HG03460 (cell line): ENCODE measurements around the gene CHCHD3.
"Not testable (repeated sequence)": the region's sequence is repeated elsewhere in the genome, so short reads cannot be mapped to it uniquely, and the experiment has no call there.

Experiments
- ATAC-seq: cut with Tn5 transposase; IDR thresholded peaks from one replicate; pipeline ENCODE4 v1.9.1; 2021; ENCODE audit not compliant: unreplicated experiment

The CHCHD3 gene

DNA sequence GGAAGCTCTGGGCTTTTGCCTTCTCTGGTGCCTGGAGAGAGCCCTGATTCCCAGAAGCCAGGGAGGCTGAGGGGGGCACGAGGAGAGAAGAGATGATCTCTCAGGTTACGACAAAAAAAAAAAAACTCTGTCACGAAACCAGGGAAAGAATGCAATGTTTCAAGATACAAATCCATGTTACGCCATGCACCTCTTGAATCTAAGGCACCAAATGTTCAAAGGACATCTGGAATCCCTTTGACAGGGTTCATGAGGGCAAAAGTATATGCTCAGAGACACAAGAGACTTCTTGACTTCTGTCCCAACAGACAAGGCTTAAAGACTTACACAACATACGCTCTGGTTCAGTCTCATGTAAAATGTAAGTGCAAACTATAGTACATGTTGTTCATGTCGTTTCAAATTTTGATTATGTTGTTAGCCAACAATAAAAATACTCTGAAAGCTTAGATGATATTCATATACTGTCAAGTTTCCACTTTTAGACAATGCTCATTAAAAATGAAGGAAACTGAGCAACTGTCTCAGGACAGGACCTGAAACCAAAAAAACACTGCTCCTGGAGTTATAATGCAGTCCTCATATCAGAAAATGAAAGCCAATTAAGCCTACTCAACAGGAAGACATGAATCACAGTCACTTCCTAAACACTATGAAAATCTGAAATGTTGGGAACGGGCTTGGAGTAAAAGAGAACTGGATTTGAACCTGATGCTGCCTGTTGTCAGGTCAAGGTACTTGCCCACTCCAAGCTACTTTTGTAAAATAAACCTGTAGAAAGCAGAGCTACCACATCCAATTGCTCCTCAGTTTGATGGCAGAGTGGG, 72.3 kb downstream of the CHCHD3 start:
- no peak for ATAC-seq

DNA sequence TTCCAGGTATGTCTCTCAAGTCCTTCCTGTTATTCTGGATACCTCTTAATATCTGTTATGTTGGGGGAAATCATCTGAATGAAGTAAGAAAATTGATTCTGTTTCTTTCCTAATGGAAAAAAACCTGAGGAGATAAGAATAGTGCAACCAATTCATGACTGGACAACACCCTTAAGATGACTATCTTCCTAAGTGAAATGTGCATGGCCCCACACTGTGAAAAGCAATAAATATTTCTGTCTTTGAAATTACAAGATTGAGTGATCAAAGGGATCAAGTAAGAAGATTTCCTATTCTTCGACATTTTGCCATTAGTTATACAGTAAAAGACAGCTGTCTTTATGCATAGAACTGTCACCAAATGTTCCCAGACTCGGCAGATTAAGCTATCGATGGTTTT, 73.9 kb downstream of the CHCHD3 start:
- no peak for ATAC-seq

DNA sequence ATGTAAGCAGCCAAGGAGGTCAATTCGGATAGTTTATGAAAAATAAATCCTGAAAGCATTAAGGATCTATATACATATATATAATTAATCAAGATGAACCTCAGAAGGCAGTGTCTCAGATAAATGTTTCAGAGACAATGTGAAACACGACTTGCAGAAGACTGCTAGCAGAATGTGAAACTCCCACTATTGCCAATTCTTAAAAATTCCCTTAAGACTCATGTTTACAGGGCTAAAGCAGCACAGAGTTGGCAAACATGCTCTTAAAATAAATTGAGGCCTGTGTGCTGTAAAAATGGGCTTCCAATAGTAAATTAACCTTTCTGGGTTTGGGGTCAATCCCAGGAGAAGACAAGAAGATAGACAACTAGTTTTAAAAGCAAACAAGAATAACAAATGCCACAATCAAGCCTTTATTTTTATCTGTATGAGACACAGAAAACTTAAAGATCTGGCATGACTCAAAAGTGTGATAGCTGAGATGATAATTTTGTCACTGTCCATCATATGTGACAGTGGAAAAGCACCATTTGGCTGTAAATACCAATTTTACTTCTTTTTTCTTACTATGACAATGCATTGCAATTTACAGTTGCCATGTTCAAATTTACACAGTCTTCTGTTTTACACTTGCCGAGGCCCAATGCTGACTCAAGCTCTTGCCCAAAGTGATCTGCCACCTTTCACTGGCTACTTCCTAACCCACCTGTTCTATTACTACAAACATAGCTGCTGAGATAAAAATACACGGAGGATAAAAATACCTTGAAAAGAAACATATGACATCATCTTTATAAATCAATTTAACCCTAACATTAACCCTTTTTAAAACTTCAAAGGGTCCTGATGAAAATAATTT, 78.6 kb downstream of the CHCHD3 start:
- no peak for ATAC-seq

DNA sequence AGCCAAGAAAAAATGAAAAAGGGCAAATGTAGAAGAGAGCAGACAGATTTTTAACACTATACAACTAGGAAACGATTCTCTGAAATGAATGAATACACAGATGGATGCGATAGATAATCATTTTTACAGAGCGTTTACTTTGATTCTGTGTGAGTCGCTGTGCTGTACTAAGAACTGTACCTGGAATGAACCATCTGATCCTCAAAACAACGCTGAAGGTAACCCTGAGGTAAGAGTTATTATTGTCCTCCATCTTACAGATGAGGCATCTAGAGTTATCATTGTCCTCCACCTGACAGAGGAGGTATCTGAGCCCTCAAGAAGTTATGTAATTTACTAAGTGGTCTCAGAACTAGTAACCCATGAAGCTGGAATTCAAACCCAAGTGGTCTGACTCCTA, 80.2 kb downstream of the CHCHD3 start:
- no peak for ATAC-seq

DNA sequence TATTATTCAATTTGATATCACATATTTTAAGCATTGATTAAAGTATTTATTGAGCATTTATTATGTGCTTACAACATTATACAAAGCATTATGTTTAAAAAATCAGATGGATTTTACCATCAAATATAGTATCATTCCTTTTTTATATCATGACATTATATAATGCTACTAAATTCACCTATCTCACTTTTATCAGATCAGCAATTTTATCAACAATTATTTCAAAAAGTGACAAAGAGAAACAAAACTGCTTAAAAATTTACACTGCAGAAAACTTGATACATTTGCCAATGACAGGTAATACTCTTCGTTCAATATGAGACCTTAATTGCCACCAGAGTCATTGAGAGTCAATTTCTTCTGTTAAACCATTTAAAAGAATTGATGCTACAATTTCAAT, 82.0 kb downstream of the CHCHD3 start:
- ATAC-seq, result no peak

DNA sequence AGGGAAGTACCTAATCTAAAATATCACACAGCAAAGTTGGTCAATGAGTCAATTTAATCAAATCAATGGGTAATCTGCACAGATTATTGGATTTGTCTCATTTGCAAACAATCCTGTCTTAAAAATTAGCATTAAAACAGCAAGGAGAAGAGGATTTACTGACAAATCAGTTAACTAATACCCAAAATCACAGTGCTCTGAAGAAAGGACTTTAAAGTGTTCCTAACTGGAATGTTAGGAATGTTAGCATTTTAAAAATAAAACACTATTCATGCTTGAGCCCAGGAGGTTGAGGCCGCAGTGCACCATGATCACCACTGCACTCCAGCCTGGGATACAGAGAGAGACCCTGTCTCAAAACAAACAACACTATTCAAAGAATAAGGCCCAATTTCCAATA, 83.1 kb downstream of the CHCHD3 start:
- no peak for ATAC-seq

DNA sequence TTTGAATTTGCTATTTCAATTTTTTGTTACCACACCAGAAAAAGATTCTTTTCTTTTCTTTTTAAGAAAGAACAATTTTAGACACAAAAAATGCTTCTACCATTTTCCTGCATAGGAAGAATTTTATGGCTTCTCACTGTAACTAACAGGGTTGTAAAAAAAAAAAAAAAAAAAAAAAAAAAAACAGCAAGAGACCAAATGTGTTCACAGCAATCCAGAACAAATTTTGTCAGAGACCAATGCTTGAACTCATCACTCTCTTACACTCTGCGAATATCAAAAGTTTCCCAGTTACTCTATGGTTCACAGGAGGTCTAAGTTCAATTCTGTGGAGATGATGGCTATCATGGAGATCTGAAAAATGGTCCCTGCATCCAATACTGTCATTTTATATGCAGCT, 84.4 kb downstream of the CHCHD3 start:
- no peak for ATAC-seq

DNA sequence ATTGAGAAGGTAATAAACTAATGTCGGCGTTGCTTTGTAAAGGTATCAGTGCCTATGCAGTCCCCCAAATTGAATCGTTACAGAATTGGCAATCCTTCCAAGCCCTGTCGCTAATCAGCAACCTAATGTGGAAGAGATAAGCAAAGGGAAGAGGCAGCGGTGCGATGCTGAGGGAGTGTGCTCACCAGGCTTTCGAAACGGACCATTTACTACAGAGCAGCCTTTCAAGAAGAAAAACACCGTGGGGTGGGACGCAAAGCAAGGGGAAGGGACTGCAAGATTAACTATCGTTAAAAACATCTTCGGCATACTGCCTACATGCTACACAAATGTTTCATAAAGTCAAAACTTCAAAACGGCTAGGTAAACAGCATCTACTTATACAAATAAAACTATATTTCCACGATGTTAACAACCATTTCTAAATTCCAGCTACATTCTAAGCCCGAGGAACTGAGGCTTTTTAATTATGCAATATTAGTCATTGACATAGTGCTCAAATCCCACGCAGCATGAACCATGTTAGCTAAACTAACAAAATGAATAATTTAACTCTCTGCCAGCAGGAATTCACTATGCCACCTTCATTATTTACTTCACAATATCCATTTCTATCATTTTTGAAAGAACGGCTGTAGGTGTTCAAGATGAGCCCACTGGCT, 85.2 kb downstream of the CHCHD3 start:
- no peak for ATAC-seq

DNA sequence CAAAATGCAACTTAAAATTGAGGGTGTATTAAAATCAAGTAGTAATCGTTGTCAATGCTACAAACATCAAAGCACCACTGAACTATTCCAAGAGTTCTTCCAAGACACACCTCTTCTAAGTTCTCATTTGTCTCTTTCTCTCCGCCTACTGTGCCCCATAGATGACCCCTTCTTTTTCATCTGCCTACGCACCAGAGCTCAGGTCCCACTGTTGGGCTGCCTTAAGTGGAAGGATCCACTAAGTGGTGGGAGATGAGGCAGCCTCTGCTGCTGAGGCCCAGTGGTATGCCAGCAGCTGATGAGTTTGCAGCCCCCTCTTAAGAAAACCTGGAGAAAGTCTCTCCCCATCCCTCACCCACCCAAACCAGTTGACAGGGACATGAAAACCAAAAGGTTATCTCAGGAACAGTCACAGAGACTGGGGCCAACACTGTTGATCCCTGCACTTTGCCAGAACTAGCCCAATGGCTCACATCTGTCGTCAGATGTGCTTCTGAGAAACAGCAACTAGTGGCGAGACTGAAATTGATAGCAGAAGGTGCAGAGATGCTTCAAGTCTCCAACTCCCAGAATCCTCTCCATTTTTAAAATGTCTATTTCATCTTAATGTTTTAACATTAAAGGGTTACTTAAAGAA, 88.4 kb downstream of the CHCHD3 start:
- no peak for ATAC-seq

DNA sequence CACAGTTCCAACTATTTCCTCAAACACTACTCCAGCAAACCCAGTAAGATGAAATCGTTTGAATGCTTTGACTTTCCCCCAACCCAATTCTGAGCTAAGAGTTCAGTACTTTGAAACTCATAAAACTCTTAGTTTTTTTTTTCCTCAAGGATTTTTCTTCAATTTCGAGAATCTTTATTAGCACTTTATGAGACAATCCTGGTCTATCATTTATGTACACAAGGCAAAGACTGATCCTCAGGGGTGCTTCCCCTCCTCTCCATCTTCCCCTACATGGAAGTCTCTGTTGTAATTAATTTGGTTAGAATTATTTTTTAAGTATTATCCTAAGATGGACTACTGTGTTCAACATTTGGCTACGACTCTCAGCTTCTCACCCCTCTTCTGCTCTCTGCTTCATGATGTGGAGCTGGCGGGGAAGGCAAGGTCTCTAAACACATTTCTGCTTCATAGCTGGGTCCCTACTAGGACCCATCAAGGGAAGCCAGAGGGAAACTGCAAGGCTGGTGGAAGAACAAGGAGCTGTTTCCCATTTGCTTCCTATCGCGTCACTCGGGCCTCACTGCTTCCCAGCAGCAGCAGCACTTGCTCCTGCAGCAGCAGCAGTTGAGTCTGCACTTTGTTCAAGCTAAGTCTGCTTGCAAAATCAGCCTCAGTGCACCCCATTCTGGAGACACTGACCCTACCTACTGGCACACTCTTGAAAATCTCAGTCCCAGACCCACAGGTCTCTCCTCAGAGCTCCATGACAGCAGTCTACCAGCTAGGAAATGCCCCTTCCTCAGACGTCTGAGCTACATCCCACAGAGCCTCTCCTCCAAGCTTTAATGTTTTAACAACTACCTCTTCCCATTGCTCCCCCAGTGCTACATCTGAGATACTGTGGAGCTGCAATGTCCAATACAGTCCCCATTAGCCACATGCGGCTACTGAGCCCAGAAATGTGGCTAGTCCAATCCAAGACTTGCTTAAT, 90.0 kb downstream of the CHCHD3 start:
- no peak for ATAC-seq

DNA sequence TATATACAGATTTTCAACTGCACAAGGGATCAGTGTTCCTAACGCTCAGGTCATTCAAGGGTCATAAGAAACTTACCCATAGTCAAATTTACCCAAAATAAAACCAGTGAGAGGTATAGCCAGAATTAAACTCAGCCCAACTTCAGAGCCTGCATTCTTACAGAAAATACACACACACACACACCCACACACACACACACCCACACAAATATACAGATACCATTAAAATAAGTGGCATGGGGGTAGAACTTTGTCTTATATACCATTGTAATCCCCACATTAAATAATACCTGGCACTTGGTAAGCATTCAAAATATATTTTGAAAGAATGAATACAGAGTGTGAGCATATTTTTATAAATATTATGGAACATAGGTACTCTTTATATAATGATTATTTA, 93.8 kb downstream of the CHCHD3 start:
- no peak for ATAC-seq

DNA sequence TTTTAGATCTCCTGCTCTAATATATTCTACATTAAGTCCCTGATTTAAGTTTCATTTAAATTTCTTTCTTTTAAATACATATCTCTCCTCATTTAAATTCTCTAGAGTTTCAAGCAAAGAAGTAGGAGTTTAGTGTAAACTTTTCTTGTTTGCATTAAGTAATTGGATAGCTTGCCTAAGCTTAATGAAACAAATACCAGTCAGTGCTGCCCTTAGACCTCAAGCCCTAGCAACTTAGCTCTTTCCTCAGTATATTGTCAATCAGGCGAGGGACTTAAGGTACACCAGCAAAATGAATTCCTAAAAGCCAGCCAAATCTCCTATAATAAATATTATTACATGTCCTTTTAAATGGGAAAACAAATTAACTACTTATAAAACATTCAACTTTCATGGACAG, 101.5 kb downstream of the CHCHD3 start:
- no peak for ATAC-seq

DNA sequence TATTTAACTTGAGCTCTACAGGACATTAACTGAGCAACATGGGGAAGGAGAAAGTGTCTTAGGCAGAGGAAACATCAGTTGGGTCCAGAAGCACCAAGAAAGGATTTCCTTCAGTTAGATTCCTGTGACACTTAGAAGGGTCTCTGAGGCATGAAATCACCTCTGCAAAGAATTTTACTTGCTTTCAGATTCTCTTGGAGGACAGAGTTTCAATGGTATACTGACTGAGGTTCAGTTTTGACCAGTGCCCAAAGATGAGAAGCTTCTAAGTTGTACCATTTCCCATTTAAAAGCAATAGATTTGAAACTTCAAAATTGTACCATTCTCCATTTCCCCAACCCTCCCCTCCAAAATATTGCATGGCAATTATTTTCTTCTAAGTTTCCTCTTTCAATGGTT, 102.4 kb downstream of the CHCHD3 start:
- ATAC-seq, result no peak

DNA sequence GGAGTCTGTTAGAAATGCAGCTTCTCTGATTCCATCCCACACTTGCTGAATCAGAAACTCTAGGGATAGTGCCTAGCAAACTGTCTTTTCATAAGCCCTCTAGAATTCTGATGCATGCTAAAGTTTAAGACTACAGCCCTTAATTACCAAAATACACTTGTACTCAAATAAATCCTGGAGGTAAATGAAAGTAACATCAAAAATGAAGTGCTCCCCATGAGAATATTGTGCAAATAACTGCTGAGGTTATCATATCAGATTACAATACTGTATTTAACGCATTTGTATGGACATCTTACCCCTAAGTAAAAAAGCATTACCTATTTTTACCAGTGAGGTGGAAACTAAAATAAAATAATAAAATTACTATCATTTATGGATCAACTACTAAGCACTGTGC, 104.7 kb downstream of the CHCHD3 start:
- ATAC-seq, result no peak

DNA sequence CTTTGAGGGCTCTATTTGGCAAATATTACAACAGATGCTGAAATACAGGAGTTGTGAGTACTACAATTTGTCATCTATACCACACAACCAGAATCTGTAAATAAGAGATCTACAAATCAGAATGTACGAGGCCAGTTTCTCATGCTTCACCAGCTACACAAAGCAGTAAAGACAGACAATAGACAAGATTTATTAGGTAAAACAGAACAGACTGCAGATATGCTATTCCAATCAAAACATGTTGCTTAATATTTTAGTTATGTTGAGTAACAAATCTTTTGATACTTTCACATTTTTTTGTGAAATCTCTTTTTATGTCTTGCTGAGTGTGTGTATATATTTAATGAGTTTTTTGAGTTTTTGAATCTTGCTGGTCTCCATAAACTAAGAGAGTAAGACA, 109.1 kb downstream of the CHCHD3 start:
- ATAC-seq, result no peak

DNA sequence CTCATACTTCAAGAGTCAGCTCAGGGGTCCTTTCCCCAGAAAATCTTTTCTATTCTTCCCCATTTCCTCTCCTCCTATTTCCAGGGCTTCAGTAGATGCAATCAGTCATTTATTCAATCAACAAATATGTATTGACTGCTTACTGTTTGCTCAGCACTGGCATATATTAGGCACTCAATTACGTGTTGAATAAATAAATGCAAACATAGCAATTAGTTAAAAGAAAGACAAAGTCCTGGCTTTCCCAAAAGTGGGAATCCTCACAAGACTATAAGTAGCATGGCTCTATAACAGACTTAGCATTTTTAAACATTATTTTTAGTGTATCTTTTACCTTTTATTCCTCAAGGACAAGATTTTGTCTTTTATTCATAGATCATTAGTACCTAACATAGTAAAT, 111.6 kb downstream of the CHCHD3 start:
- no peak for ATAC-seq

DNA sequence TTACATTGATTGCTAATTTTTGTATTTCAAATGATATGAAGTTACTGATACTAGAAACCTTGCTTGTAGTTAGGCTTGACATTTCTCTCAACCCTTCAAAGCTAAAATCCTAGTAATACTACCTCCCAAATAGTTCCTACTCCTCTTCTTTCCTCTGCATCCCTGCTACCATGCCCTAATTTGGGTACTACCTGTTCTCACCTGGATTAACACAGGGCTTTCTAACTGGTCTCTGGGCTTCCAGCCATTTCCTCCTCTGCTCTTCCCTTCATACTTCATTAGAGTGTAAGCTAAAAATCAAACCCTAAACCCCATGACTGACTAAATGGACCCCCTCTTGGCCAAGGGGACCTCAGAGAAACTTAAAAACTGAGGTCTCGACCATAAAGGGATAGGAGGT, 112.4 kb downstream of the CHCHD3 start:
- ATAC-seq, result no peak

DNA sequence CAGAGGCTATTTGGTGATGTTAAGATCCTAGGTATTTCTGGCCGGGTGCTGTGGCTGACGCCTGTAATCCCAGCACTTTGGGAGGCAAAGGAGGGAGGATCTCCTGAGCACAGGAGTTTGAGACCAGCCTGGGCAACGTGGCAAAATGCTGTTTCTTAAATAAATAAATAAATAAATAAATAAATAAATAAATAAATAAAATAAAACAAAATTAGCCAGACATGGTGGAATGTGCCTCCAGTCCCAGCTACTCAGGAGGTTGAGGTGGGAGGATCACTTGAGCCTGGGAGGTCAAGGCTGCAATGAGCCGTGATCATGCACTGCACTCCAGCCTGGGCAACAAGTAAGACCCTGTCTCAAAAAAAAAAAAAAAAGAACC, 114.4 kb downstream of the CHCHD3 start:
- ATAC-seq, result not testable (repeated sequence)

DNA sequence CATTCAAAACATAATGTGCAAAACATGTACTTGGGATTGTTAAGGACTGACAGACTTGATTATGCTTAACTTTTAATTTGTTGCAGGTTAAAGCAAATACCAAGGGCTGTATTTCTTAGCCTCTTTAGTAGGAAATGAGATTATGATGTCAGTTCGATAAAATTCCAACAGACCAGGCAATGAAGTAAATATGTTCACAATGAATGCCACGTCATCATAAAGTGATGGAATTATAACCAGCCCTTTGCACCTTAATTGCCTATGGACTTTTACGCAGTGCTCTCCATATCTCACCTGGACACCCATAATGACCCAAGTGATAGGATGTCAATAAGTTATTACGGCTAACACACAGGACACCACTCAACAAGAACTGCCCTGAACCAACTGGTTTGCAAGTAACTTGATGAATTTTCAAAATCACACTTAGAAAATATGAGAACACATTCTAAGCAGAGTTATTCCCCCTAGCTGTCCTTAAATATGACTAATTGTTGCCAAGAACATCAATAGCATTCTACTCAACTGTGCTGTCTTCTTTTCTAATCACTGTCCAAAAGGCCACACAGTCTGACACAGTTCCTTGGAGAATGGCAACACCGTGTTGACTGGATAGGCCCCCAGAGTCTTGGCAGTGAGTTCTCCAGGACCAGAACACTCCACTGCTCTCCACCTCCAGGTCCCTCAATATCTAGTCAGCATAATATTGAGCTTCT, 115.0 kb downstream of the CHCHD3 start:
- no peak for ATAC-seq

DNA sequence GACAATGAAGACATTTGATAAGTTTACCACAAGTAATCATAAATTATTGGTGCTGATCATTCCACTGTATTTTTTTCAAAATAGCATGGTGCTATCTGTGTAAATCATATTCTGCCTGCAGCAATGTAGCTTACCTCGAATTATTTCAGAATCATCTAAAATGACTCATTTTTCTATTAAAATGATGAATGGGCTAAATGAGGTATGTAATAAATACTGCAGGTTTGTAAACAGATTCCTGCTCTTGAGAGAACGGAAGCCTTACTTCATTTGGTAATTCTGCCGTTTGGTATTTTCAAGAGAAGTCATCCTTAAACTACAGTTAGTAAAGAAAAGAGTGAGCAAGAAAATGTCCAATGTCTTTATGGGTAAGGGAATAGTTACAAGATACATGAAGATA, 115.9 kb downstream of the CHCHD3 start:
- no peak for ATAC-seq
